ENCODE measurements around the gene CAV1.

CAV1 gene

DNA sequence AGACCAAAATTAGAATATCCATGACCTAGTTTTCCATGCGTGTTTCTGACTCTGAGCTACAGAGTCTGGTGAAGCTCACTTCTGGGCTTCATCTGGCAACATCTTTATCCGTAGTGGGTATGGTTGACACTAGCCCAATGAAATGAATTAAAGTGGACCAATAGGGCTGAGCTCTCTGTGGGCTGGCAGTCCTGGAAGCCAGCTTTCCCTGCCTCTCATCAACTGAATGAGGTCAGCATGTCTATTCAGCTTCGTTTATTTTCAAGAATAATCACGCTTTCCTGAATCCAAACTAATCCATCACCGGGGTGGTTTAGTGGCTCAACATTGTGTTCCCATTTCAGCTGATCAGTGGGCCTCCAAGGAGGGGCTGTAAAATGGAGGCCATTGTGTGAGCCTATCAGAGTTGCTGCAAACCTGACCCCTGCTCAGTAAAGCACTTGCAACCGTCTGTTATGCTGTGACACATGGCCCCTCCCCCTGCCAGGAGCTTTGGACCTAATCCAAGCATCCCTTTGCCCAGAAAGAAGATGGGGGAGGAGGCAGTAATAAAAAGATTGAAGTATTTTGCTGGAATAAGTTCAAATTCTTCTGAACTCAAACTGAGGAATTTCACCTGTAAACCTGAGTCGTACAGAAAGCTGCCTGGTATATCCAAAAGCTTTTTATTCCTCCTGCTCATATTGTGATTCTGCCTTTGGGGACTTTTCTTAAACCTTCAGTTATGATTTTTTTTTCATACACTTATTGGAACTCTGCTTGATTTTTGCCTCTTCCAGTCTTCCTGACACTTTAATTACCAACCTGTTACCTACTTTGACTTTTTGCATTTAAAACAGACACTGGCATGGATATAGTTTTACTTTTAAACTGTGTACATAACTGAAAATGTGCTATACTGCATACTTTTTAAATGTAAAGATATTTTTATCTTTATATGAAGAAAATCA is 35.5 kb downstream of the CAV1 start:
- no peak for DNase-seq

DNA sequence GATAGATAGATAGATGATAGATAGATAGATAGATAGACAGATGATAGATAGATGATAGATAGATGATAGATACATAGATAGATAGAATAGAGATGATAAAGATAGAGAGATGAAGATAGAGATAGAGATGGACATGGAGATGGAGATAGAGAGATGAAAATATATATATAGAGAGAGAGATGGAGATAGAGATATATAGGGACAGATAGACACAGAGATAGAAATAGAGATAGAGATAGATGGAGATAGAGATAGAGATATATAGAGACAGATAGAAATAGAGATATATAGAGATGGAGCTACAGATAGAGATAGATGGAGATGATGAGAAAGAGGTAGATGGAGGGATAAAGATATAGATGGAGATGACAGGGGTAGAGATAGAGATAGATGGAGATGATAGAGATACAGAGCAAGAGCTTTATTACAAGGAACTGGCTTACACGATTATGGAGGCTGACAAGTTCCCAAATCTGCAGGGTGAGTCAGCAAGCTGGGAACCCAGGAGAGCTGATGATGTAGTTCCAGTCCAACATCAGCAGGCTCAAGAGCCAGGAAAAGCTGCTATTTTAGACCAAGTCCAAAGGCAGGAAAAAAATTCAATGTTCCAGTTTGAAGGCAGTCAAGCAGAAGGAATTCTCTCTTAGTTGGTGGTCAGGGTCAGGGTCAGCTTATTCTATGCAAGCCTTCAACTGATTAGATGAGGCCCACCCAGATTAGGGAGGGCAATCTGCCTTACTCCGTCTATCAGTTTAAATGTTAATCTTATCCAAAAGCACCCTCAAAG is 37.1 kb downstream of the CAV1 start:
- DNase-seq = no peak

DNA sequence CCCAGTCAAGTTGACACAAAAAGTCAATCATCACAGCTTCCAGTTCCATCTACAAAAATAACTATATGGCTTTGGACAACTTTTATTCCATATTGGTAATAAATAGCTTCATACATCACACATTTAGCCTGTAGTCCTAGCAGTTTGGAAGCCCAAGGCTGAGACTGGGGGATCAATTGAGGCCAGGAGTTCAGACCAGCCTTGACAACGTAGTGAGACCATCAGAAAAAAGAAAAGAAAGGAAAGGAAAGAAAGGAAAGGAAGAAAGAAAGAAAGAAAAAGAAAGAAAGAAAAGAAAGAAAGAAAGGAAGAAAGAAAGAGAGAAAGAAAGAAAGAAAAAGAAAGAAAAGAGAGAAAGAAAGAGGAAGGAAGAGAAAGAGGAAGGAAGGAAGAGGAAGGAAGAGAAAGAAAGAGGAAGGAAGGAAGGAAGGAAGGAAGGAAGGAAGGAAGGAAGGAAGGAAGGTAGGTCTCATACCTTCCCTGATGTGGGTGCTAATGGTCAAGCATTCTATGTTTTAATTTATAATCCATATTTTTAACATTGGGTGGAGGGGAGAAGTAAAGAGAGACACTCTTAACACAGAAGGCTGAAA is 37.8 kb downstream of the CAV1 start:
- DNase-seq = no peak

DNA sequence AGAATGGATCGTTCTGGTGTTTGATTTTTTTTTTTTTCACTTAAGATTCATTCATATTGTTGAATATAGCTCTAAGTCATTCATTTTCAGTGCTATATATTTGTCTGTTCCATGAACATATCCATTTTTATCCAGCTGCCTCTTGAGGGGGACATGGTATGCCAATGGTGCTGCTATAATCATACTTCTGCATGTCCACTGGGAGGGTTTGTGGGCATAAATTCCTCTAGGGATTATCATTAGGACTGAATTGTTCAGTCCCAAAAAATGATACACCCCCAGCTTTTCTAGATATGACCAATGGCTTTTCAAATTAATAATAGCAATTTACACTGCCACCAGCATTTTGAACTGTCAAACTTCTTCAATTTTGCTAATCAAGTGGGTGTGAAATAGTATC is 41.1 kb downstream of the CAV1 start:
- DNase-seq = no peak

DNA sequence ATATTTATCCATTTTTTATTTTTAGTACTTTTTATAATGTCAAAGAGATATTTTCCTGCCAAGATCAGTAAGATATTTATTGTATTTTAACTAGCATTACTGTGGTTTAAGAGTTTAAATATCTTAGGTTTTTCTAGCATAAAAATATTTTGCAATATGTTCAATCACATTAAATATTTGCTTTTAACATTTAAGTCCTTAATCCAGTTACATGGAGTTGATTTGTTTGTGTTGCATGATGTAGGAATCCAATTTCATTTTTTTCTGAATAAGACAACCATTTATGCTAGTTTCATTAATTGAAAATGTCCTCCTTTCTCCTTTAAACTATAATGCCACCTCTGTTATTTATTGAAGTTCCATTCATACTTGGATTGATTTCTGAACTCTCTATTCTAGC is 41.8 kb downstream of the CAV1 start:
- no peak for DNase-seq

DNA sequence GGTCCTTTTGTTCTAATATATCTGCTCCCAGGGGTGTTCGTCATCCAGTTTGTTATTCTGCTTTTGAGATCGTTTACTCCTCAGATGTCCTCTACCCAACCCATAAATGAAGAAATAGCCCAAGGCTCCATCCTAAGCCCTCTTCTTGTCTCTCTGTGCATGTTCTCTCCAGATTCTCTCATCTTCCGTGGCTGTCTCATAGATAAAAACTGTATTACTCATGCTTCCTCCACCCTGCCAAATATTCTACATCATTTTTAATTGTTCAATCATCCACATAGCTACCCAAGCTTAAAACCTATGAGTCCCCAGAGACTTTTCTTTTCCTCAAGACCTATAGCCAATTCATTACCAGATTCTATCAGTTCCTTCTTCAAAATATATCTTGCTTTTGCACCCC is 44.9 kb downstream of the CAV1 start:
- DNase-seq = no peak

GRCh38 chr7:116570306-116570705 is 45.5 kb downstream of the CAV1 start:
- DNase-seq = no peak

DNA sequence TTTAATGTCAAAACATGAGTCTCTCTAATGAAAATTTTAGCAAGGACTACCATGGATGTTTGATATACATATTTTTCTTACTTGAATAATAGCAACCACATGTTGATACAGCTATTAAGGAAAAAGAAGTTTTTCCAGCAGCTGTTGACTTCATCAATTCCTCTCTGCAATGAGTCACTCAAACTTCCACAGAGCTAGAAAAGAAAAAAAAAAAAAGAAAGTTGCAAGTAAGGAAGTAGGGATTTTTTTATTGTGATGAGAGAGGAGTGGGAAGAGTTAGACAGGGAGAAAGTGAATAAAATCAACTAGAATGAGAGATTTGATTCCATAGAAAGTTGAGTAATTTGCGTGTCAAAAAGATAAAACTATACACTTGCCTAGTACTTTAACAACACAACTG is 46.2 kb downstream of the CAV1 start:
- DNase-seq = no peak

- DNase-seq = no peak
These were observed 46.7 kb downstream of the CAV1 start for GRCh38 chr7:116571552-116571951.

- no peak for DNase-seq
These were observed 47.2 kb downstream of the CAV1 start for GRCh38 chr7:116572036-116572435.

GRCh38 chr7:116573541-116573940 is 48.7 kb downstream of the CAV1 start:
- DNase-seq = no peak

DNA sequence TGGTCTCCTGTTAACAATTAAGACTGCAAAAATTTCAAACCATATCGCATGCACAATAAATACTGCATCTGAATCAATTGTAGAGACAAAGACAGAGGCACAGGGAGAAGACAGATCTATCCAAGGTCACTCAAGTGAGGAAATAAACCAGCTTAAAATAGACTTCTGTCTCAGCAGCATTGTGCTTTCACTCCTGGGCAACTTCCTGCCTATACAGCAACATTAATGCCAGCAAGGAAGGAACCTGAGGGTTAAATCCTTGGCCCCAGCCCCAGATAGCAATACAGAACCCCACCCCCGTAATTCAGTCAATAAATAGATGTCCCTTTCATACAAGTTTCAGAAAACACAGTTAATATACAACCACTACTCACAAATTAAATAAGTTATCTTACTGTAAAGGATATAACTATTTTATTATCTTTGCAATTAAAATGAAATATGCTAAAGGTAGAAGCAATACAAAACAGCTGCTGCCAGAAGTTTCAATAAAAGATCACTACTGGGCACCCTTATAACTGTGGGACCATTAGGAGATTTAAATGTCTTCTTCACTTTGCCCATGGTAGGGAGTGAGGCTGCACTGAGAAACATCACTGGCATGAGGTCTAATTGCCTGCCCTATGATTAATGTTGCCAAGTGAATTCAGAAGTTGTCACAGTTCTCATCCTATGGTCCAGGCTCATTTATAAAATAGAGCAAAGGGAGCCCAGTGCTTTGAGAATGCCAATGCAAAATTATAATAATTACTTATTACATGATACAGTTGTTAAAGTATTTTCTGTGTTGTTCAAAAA is 49.4 kb downstream of the CAV1 start:
- no peak for DNase-seq

DNA sequence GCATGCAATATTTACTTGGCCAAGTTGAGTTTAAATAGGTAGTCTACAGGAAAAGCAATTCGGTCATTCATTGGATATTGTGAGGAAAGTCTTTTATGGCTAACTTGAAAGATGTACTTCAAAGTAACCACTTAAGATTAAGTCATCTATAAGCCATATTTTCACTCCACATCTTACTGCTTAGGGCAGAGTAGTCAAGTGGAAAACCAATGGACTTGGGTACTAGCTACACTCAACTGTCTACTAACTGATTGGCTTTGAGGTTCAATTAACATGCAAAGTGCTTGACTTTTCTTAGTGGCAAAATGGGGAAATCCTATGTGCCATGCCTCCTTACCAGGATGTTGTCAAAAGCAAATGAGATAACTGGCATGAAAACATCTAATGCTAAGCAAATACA is 51.0 kb downstream of the CAV1 start:
- DNase-seq = no peak

GRCh38 chr7:116576350-116577319 is 51.8 kb downstream of the CAV1 start:
- no peak for DNase-seq

DNA sequence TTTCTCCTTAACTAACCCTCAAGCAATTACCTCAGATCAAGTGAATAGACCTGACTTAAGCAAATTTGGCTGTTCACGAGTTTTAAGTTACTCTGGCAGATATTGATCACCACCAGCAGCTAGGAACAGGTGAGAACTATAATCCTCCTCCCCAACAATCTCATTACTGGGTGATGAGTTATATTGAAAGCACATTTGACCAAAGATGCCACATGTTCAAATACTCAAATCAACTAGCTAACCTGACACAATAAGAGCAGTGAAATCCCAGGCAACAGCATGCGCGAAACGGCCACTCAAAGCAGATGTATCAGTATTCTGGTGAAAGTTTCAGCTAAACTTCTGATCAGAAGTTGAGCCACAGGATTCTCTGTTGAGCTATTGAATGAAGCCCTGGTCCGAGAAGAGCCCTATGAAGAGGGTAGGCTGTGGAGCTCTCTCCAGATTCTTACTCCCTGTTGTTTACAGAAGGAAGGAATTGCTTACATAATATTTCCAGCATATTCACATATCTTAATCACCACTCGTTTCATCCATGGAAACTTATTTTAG is 52.6 kb downstream of the CAV1 start:
- DNase-seq = no peak

DNA sequence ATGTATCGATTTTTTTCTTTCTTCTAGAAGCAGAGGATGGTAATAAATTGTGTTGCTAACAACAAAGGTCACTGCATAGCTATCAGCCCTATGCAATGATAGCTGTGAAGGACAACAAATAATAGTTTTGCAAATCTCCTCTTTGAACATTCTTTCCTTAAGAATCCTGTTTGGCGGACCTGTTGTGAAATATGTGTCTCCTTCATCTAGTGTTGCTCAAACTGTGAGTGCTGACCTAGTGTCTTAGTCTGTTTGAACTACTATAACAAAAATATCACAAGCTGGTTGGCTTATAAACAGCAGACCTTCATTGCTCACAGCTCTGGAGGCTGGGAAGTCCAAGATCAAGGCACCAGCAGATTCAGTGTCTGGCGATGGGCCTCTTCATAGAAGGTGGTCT is 53.7 kb downstream of the CAV1 start:
- DNase-seq = no peak

DNA sequence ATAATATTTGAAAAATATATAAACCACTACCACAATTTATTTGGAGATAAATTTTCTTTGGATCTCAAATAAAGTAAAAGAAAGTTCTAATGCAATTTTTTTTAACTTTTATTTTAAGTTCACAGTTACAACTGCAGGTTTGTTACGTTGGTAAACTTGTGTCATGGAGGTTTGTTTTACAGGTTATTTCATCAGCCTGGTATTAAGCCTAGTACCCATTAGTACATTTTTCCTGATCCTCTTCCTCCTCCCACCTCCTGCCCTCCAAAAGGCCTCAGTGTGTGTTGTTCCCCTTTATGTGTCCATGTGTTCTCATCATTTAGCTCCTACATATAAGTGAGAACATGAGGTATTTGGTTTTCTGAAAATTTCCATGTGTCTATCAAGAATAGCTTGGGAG is 54.5 kb downstream of the CAV1 start:
- DNase-seq = no peak

DNA sequence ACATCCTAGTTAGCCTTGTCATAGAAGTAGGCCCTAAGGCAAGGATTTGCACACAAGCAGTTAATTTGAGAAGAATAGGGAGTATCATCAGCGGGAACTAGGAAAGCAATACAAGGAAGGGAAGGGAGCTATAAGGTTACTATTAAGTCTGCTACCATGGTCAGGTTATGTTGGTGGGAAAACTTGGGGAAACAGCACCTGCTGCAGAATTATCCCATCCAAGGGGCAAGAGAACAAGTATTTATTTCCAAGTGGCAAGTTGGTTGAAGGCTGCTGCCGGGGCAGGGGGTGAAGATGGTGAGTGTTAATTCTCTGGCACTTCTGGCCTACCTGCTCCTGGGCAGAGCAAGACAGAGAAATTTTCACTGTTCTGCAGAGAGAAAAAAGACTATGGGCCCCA is 55.0 kb downstream of the CAV1 start:
- DNase-seq = no peak

DNA sequence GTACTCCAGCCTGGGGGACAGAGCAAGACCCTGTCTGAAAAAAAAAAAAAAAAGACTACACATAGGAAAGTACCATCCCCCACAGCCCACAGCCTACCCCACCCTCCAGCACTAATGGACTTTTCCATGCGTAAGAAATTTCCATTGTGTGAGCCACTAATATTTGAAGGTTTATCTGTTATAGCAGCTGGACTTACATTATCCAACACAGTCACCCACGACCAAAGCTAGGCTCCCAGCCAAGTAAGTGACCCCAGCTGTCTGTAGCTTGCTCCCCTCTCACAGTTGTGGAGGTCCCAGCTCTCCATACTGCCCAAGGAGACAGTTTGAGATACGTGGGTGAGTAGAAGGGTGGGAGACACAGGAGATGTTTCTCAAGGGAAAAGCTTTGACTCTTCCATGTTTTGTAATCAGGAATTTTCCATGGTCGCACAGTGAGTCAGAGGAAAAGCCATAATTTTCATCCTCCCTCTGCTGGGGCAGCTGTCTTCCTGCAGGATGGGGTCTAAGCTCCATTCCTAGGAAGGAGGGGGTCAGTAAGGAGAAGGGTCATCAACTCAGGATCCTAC is 57.4 kb downstream of the CAV1 start:
- no peak for DNase-seq

DNA sequence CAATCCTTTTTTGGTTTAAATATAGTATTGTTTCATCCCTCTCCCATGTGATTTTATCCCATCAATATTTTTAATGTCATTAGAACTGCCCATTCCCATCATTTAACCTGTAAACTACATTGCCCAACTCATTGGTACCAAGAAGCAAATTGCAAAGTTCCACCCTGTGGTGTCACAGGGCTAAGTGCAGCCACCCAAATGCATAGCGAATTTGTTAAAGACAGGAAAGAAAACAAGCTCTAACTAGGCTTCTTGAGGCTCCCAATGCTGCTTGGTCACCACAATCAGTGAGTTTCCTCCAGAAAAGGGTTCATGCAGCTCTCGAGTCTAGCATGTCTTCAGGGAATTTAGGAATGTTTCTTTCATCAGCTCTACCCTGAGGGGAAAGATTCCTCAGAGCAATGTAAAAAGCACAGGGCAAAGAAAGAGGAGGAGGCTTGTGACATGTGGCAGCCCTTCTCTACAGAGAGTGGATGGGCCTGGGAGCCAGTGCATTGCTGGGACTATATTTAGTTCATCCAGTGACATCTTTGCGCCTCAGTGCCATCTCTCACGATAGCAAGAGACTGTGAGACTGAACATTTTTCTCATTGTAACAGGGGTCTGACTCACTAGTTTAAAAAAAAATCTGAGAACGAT is 58.1 kb downstream of the CAV1 start:
- DNase-seq = no peak

DNA sequence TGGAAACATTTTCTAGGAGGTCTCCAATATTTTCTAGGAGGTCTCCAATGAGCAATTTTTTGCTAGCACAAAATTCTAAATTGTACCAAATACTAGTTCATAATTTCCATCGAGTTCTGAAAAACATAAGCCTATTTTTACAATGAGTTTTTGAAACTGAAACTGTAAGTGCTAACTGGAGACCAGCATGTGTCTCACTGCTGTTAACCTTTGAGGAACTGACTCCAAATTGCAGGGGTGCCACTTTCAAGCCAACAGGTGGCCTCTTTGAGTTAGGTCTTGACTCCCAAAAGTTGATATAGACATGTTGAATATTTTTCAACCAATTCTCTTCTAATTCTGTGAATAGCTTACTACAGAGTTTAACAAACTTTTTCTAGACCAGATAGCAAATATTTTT is 58.8 kb downstream of the CAV1 start:
- no peak for DNase-seq

Data from activated CD4-positive, CD25-positive, alpha-beta regulatory T cell treated with anti-CD3 and anti-CD28 coated beads, Interleukin-2, amount 50 U/mL, for 72 hours (primary cell).